GM12878 (cell line): ENCODE measurements around the gene OR12D2. TPM values are rescaled to one million over a fixed set of nuclear protein-coding genes. Genes with fewer than 3 reads are reported as not detected.

Experiments
- ATAC-seq: fragments of 200-7000 bp; cut with Tn5 transposase; 3 replicates; pipeline ENCODE4 v1.9.1; 2020; ENCODE audit warnings: mild to moderate bottlenecking, moderate library complexity
- BruUV-seq: library from RNA; stranded (reverse); fragments of 400-500 nt; replicated peaks from 2 replicates; lab custom pipeline; 2021; lab: Mats Ljungman, UMichigan
- CTCF ChIA-PET: fragments of 300-600 bp; sonication (Branson Sonifier 250); formaldehyde crosslinking; extraction: SDS; loops from one replicate; lab custom pipeline; 2021; ENCODE audit warnings: inconsistent platforms; lab: Yijun Ruan, JAX
- POLR2A ChIA-PET: fragments of 350-600 bp; formaldehyde crosslinking; extraction: SDS; loops from one replicate; lab custom pipeline; 2021; ENCODE audit warnings: inconsistent platforms; lab: Charles Lee
- RAD21 ChIA-PET: fragments of 300-600 bp; sonication (Branson Sonifier 250); formaldehyde crosslinking; loops from one replicate; lab custom pipeline; 2023; ENCODE audit warnings: antibody characterized with exemption; ENCODE audit not compliant: unreplicated experiment; lab: Charles Lee
- SMC1A ChIA-PET: fragments of 300-600 bp; sonication (Branson Sonifier 250); formaldehyde crosslinking; loops from one replicate; lab custom pipeline; 2023; ENCODE audit not compliant: unreplicated experiment, uncharacterized antibody; lab: Charles Lee
- DNase-seq: peaks from one replicate; pipeline ENCODE4 v3.0.0-alpha.2; 2011; ENCODE audit warnings: low read depth, low spot score
- FAIRE-seq: peaks from 3 replicates; lab custom pipeline; 2011; peaks lifted over from hg19 to GRCh38; lab: Jason Lieb, UNC
- H2AFZ ChIP-seq: 2 replicates; pipeline ENCODE4 v1.6.0; 2011; ENCODE audit warnings: low read depth, low read length, control low read depth; ENCODE audit not compliant: control insufficient read depth
- H3K27ac ChIP-seq: 2 replicates; pipeline ENCODE4 v1.5.1; 2011; ENCODE audit warnings: control low read depth; ENCODE audit not compliant: control insufficient read depth, insufficient read depth
- H3K27me3 ChIP-seq, 2 experiments: replicated peaks in 1 of 2; 2 replicates each; pipeline versions ENCODE4 v1.6.0 to v1.6.1; 2011; ENCODE audit warnings: low read length in 1 of 2; ENCODE audit not compliant: control insufficient read depth in 2 of 2, insufficient read depth in 2 of 2
- H3K36me3 ChIP-seq, 2 experiments: 2 replicates each; pipeline ENCODE4 v1.5.1; 2011; ENCODE audit warnings: low read length in 1 of 2; ENCODE audit not compliant: control insufficient read depth in 2 of 2, insufficient read depth in 2 of 2
- H3K4me1 ChIP-seq: 2 replicates; pipeline ENCODE4 v1.6.1; 2011; ENCODE audit warnings: mild to moderate bottlenecking, low read length, moderate library complexity, mixed read lengths; ENCODE audit not compliant: control insufficient read depth, insufficient read depth
- H3K4me2 ChIP-seq: 2 replicates; pipeline ENCODE4 v1.6.0; 2011; ENCODE audit warnings: control low read depth; ENCODE audit not compliant: control insufficient read depth, insufficient read depth
- H3K4me3 ChIP-seq: fragments of 200-600 bp; sonication (generic); 2 replicates; pipeline ENCODE4 v1.5.1; 2016
- H3K79me2 ChIP-seq: 2 replicates; pipeline ENCODE4 v1.6.0; 2011; ENCODE audit warnings: low read length; ENCODE audit not compliant: control insufficient read depth, insufficient read depth
- H3K9ac ChIP-seq: 2 replicates; pipeline ENCODE4 v1.8.0; 2011; ENCODE audit warnings: low read length, control low read depth, mixed read lengths; ENCODE audit not compliant: control insufficient read depth, insufficient read depth
- H3K9me3 ChIP-seq: replicated peaks from 3 replicates; pipeline ENCODE4 v1.5.1; 2011; ENCODE audit warnings: mild to moderate bottlenecking, low read length; ENCODE audit not compliant: control insufficient read depth, insufficient read depth
- H4K20me1 ChIP-seq: 2 replicates; pipeline ENCODE4 v1.6.0; 2011; ENCODE audit not compliant: control insufficient read depth, insufficient read depth
- CREB1 ChIP-seq: IDR thresholded peaks from 2 replicates; pipeline ENCODE4 v1.6.1; 2012; ENCODE audit warnings: low read depth, mild to moderate bottlenecking, inconsistent platforms
- HCFC1 ChIP-seq: fragments of 150-350 bp; IDR thresholded peaks from 2 replicates; pipeline ENCODE4 v1.6.1; 2014; ENCODE audit warnings: low read length
- MYC ChIP-seq: IDR thresholded peaks from 2 replicates; pipeline ENCODE4 v1.6.1; 2011; ENCODE audit warnings: mild to moderate bottlenecking, low read length, moderate library complexity, inconsistent platforms; ENCODE audit not compliant: insufficient read depth, insufficient replicate concordance, insufficient read length, severe bottlenecking
- TCF12 ChIP-seq: IDR thresholded peaks from 2 replicates; pipeline ENCODE4 v1.6.1; 2011; ENCODE audit warnings: low read depth, mild to moderate bottlenecking, low read length
- WGBS: methylation state at CpG from one replicate; pipeline ENCODE4 v1.1.6; 2016; ENCODE audit warnings: low lambda C conversion rate; ENCODE audit not compliant: insufficient replicate concordance, insufficient coverage; ENCODE audit errors: missing lambda C conversion rate; 5-methylcytosine and 5-hydroxymethylcytosine counted together
- in situ Hi-C: fragments of 300-500 bp; cut with MboI; formaldehyde crosslinking; loops from 9 replicates; pipeline ENCODE4 v1.14.3; 2018; ENCODE audit warnings: mixed read lengths
- intact Hi-C: fragments of 100-400 bp; cut with micrococcal nuclease; formaldehyde crosslinking; loops from one replicate; pipeline ENCODE4 v1.14.2; 2022; ENCODE audit not compliant: unreplicated experiment
- polyA plus RNA-seq, 11 experiments: library from polyadenylated mRNA; depleted of rRNA in 4 of 11; unstranded in 6 of 11; stranded (reverse) in 5 of 11; fragments of >200 nt; fragmentation: Nextera tagmentation in 4 of 11; fragmentation: Illumina TruSeq in 1 of 11; extraction: Ambion mirVana in 4 of 11; extraction: Trizol in 1 of 11; gene quantifications; 1 replicate in 1 of 11; 2 replicates in 10 of 11; pipeline versions ENCODE4 v1.2.1 to v1.2.3, GENCODE V29; 2011 to 2016; ENCODE audit warnings: inconsistent platforms in 2 of 11, missing spikeins in 2 of 11, low read depth in 1 of 11
- total RNA-seq, 4 experiments: library from RNA; depleted of rRNA in 3 of 4; stranded (reverse); fragments of >200 nt in 3 of 4; fragmentation: Illumina TruSeq in 1 of 4; extraction: Trizol in 1 of 4; gene quantifications; 2 replicates each; pipeline versions ENCODE4 v1.2.1 to v1.2.3, GENCODE V29; 2013 to 2021
- TF ChIP-seq, protein P1 (sequence below): fragments of 450-650 bp; formaldehyde crosslinking; IDR thresholded peaks from 2 replicates; pipeline ENCODE4 v1.5.0; 2022; ENCODE audit warnings: mild to moderate bottlenecking, missing genetic modification characterization

The OR12D2 gene
- total and polyA plus RNA-seq, 10 of the 15 experiments (the other 5 are each of a cell fraction or from before 2014, with no cell fraction given), result not detected

DNA sequence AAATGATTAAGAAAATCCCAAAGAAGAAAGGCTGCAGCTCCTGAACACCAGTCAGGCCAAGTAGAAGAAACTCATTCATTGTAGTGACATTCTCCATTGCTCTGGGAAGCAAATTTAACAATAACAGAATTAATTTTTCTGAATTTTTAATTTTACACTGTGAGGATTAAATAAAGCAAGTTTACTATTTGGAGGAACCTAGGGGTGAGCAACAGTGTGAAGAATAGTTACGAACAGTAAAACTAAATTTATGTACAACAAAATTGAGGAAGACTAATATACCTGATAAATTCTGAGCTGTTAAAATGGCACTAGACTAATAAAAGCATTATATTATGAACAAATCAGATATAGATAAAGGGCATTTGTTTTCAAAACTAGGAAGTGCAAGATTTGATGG is 20.2 kb upstream of the OR12D2 start, which contains the start of gene OR12D3:
Gene OR12D3, minus strand, starts transcription at position 101 of the 400 bp plus-strand sequence. Its CDS starts 4 bp downstream, at position 97.
- Histone ChIP-seq H3K4me2 (no peak within 1 kb of the TSS), H3K27me3 (no peaks in the 10 kb centered on the region), H4K20me1 (no peaks in the 10 kb centered on the region), H3K4me3 (no peak within 1 kb of the TSS), H3K4me1 (no peaks in the 10 kb centered on the region), H3K79me2 (no peaks in the 10 kb centered on the region), H3K27ac (no peak within 1 kb of the TSS), H3K9me3 (no peaks in the 10 kb centered on the region), H3K36me3 (no peaks in the 10 kb centered on the region), H3K9ac (no peak within 1 kb of the TSS), H2AFZ (no peak within 1 kb of the TSS)
- FAIRE-seq, result no peak
- intact Hi-C loops, result no loop called here
- ChIA-PET RAD21 (interaction anchor here (2.6 kb wide), 1 partner anchor 214 kb away, joined by 19 read pairs; no protein-coding TSS in a partner anchor), POLR2A (no interaction called here), CTCF (interaction anchor here (2.7 to 3.2 kb wide), 2 partner anchors 213 to 278 kb away, joined by 14 to 30 read pairs; no protein-coding TSS in a partner anchor), SMC1A (interaction anchor here (3.4 kb wide), 1 partner anchor 213 kb away, joined by 20 read pairs; no protein-coding TSS in a partner anchor)
- no peak for ATAC-seq
- in situ Hi-C loops, result no loop called here
- no peak for DNase-seq
- BruUV-seq, result no TSS peak
- no peak for TF ChIP-seq HCFC1
- TF ChIP-seq TCF12, result no peak
- TF ChIP-seq CREB1, result no peak
- TF ChIP-seq, protein P1, sequence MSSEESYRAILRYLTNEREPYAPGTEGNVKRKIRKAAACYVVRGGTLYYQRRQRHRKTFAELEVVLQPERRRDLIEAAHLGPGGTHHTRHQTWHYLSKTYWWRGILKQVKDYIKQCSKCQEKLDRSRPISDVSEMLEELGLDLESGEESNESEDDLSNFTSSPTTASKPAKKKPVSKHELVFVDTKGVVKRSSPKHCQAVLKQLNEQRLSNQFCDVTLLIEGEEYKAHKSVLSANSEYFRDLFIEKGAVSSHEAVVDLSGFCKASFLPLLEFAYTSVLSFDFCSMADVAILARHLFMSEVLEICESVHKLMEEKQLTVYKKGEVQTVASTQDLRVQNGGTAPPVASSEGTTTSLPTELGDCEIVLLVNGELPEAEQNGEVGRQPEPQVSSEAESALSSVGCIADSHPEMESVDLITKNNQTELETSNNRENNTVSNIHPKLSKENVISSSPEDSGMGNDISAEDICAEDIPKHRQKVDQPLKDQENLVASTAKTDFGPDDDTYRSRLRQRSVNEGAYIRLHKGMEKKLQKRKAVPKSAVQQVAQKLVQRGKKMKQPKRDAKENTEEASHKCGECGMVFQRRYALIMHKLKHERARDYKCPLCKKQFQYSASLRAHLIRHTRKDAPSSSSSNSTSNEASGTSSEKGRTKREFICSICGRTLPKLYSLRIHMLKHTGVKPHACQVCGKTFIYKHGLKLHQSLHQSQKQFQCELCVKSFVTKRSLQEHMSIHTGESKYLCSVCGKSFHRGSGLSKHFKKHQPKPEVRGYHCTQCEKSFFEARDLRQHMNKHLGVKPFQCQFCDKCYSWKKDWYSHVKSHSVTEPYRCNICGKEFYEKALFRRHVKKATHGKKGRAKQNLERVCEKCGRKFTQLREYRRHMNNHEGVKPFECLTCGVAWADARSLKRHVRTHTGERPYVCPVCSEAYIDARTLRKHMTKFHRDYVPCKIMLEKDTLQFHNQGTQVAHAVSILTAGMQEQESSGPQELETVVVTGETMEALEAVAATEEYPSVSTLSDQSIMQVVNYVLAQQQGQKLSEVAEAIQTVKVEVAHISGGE (CRISPR knock-in tag), result no peak
- TF ChIP-seq MYC, result no peak
- 16% methylated on average over 1 of the region's 1 CpG for WGBS
